BLaER1 (cell line): Measurements from ENCODE around the gene EMILIN2.
"Not testable (repeated sequence)": the region's sequence is repeated elsewhere in the genome, so short reads cannot be mapped to it uniquely, and the experiment has no call there.

Source experiments
- H3K27ac ChIP-seq: shearing (Covaris generic); formaldehyde crosslinking; 2 replicates; pipeline ENCODE4 v1.8.1; 2022
- H3K27me3 ChIP-seq: shearing (Covaris generic); formaldehyde crosslinking; 2 replicates; pipeline ENCODE4 v1.8.1; 2022
- H3K36me3 ChIP-seq: shearing (Covaris generic); formaldehyde crosslinking; 2 replicates; pipeline ENCODE4 v1.8.1; 2022
- H3K4me1 ChIP-seq: shearing (Covaris generic); formaldehyde crosslinking; 2 replicates; pipeline ENCODE4 v1.8.1; 2022
- H3K4me2 ChIP-seq: shearing (Covaris generic); formaldehyde crosslinking; 2 replicates; pipeline ENCODE4 v1.8.1; 2022
- H3K4me3 ChIP-seq: shearing (Covaris generic); formaldehyde crosslinking; 2 replicates; pipeline ENCODE4 v1.8.1; 2022
- H3K9ac ChIP-seq: shearing (Covaris generic); formaldehyde crosslinking; 2 replicates; pipeline ENCODE4 v1.8.1; 2022
- H3K9me3 ChIP-seq: shearing (Covaris generic); formaldehyde crosslinking; 2 replicates; pipeline ENCODE4 v1.8.1; 2022
- H4K20me1 ChIP-seq: shearing (Covaris generic); formaldehyde crosslinking; 2 replicates; pipeline ENCODE4 v1.8.1; 2022
- Cebpa-rat ChIP-seq: shearing (Covaris generic); IDR thresholded peaks from 2 replicates; pipeline ENCODE4 v1.8.1; 2022

The EMILIN2 gene

DNA sequence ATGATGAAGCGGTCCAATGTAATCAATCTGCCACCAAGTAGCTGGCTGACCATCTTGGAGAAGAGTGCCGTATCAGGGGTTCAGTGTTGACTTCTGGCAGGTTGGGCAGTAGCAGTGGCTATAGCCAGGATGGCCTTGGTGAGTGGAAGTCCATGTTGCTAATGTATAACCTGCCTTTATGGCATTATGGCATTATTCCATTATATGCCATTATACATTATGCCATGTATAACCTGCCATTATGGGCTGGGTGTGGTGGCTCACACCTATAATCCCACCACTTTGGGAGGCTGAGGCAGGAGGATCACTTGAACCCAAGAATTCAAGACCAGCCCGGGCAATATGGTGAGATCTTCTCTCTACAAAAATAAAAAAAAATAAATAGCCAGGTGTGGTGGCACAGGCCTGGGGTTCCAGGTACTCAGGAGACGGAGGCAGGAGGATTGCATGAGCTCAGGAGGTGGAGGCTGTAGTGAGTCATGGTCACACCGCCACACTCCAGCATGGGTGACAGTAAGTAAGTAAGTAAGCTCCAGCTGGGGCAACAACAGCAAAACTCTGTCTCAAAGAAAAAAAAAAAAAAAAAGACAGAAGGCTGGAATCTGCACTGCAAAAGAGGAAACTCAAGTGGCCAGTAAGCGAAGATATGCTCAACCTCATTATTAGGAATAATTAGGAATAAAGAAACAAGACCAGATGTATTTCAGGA lies 24.4 kb upstream of the EMILIN2 start:
- TF ChIP-seq Cebpa-rat = no peak
- Histone ChIP-seq H3K27me3 (no peaks in the 10 kb centered on the region), H3K9me3 (peaks cover 3% of the 10 kb centered on the region), H4K20me1 (no peaks in the 10 kb centered on the region), H3K4me1 (no peaks in the 10 kb centered on the region), H3K27ac (no peak overlapping the region), H3K9ac (no peak overlapping the region), H3K4me2 (no peak overlapping the region), H3K4me3 (no peak overlapping the region), H3K36me3 (no peaks in the 10 kb centered on the region)

DNA sequence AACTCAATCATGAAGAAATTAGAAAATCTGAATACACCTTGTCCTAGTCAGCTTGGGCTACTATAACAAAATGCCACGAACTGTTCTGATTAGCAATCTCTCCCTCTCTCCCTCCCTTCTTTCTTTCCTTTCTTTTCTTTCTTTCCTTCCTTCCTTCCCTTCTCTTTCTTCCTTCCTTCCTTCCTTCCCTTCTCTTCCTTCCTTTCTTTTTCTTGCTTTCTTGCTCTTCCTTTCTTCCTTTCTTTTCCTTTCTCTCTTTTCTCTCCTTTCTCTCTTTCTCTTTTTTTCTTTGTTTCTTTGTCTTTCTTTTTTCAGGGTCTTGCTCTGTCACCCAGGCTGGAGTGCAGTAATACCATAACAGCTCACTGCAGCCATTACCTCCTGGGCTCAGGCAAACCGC lies 23.6 kb upstream of the EMILIN2 start:
- no peak for TF ChIP-seq Cebpa-rat
- Histone ChIP-seq H3K4me2 (no peak overlapping the region), H3K27ac (no peak overlapping the region), H3K4me3 (no peak overlapping the region), H3K27me3 (no peaks in the 10 kb centered on the region), H3K4me1 (no peaks in the 10 kb centered on the region), H4K20me1 (no peaks in the 10 kb centered on the region), H3K9me3 (no peaks in the 10 kb centered on the region; the same call in 1 of the 2 replicates), H3K9ac (no peak overlapping the region), H3K36me3 (no peaks in the 10 kb centered on the region)

GRCh38 chr18:2823966-2824365 lies 22.8 kb upstream of the EMILIN2 start:
- no peak for TF ChIP-seq Cebpa-rat
- Histone ChIP-seq H3K9ac (no peak overlapping the region), H3K27ac (no peak overlapping the region), H3K4me2 (no peak overlapping the region), H3K4me1 (no peaks in the 10 kb centered on the region), H3K27me3 (no peaks in the 10 kb centered on the region), H3K9me3 (no peaks in the 10 kb centered on the region; the same call in 1 of the 2 replicates), H4K20me1 (no peaks in the 10 kb centered on the region), H3K4me3 (no peak overlapping the region), H3K36me3 (no peaks in the 10 kb centered on the region)

DNA sequence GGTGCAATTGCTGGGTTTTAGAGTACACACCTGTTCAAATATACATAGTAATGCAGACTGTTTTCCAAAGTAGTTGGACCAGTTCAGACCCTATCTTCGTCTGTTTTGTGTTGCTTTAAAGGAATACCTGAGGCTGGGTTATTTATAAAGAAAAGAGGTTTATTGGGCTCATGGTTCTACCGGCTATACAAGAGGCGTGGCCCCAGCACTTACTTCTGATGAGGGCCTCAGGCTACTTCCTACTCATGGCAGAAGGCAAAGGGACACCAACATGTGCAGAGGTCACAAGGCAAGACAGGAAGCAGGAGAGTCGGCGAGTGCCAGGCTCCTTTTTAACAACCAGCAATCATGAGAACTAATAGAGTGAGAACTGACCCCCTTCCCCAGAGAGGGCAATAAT lies 21.9 kb upstream of the EMILIN2 start:
- Histone ChIP-seq H3K4me3 (no peak overlapping the region), H3K9me3 (no peaks in the 10 kb centered on the region; the same call in 1 of the 2 replicates), H3K27me3 (no peaks in the 10 kb centered on the region)

DNA sequence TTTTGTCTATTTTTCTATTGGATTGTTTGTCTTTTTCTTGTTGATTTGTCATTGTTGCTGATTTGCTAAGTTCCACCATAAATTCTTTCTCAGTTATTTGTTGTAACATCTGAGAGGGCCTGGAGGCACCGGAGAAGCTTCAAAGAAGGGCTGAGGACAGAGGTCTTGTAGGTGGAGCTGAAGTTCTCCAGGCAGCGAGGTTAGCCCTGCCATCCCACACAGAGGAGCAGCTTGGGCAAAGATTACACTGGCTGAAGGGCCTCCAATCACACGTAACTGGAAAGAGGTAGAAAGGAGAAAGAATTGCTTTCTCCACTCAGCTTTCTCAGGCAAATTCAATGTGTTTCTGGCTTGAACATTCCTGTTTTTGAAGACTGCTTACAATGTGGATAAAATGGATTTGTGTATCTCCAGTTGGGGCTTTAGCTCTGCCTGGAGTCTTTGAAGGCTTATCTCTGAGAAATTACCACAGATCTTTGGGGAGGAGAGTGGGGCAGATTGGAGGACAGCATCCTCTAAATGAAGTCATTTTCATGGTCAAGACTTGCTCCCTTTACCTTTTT lies 21.1 kb upstream of the EMILIN2 start:
- H3K4me3 ChIP-seq = no peak overlapping the region
- no peak overlapping the region for H3K9ac ChIP-seq
- no peaks in the 10 kb centered on the region for H3K4me1 ChIP-seq
- H3K4me2 ChIP-seq = no peak overlapping the region
- H4K20me1 ChIP-seq = no peaks in the 10 kb centered on the region
- H3K27me3 ChIP-seq = no peaks in the 10 kb centered on the region
- H3K27ac ChIP-seq = no peak overlapping the region
- no peak for TF ChIP-seq Cebpa-rat
- H3K36me3 ChIP-seq = no peaks in the 10 kb centered on the region
- no peaks in the 10 kb centered on the region; the same call in 1 of the 2 replicates for H3K9me3 ChIP-seq

More for the DNA sequence above, 21.9 kb upstream of the EMILIN2 start:
- no peak overlapping the region for H3K27ac ChIP-seq
- H3K36me3 ChIP-seq = no peaks in the 10 kb centered on the region
- no peaks in the 10 kb centered on the region for H3K4me1 ChIP-seq
- no peaks in the 10 kb centered on the region for H4K20me1 ChIP-seq
- no peak for TF ChIP-seq Cebpa-rat
- no peak overlapping the region for H3K9ac ChIP-seq
- H3K4me2 ChIP-seq = no peak overlapping the region

GRCh38 chr18:2826581-2826980 lies 20.2 kb upstream of the EMILIN2 start:
- Histone ChIP-seq H3K27ac (no peak overlapping the region), H3K27me3 (no peaks in the 10 kb centered on the region), H3K4me2 (no peak overlapping the region), H3K4me1 (no peaks in the 10 kb centered on the region), H3K4me3 (no peak overlapping the region), H3K9me3 (no peaks in the 10 kb centered on the region; the same call in 1 of the 2 replicates), H4K20me1 (no peaks in the 10 kb centered on the region), H3K36me3 (no peaks in the 10 kb centered on the region), H3K9ac (no peak overlapping the region)
- no peak for TF ChIP-seq Cebpa-rat

DNA sequence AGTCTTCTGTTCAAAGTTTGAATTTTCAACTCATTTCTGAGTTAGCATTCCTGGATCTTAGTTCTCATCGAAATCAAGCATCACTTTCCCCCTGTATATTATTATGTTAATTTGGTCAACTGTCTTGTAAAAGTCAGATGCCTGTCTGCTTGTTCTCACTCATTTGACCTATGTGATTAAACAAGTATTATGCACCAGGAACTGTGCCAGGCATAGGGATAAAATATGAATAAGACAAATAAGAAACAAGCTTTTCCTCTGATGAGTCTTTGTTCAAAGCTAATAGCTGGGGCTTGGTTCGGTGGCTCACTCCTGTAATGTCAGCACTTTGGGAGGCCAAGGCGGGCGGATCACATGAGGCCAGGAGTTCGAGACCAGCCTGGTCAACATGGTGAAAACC lies 19.7 kb upstream of the EMILIN2 start:
- H3K4me1 ChIP-seq = no peaks in the 10 kb centered on the region
- no peak overlapping the region for H3K4me2 ChIP-seq
- no peak overlapping the region for H3K4me3 ChIP-seq
- H3K9ac ChIP-seq = no peak overlapping the region
- H3K27me3 ChIP-seq = no peaks in the 10 kb centered on the region
- no peak for TF ChIP-seq Cebpa-rat
- no peaks in the 10 kb centered on the region for H4K20me1 ChIP-seq
- H3K27ac ChIP-seq = no peak overlapping the region
- no peaks in the 10 kb centered on the region; the same call in 1 of the 2 replicates for H3K9me3 ChIP-seq
- no peaks in the 10 kb centered on the region for H3K36me3 ChIP-seq

GRCh38 chr18:2836118-2836517 lies 10.7 kb upstream of the EMILIN2 start:
- not testable (repeated sequence) for H3K9ac ChIP-seq, H3K36me3 ChIP-seq, H3K4me3 ChIP-seq, H3K4me1 ChIP-seq, H3K27ac ChIP-seq, H3K4me2 ChIP-seq, H4K20me1 ChIP-seq, H3K27me3 ChIP-seq
- H3K9me3 ChIP-seq = peaks cover 19% of the 10 kb centered on the region

- not testable (repeated sequence) for H3K27me3 ChIP-seq, H3K4me2 ChIP-seq, H3K4me3 ChIP-seq, H3K27ac ChIP-seq, H3K4me1 ChIP-seq, H3K9ac ChIP-seq, H3K36me3 ChIP-seq, H4K20me1 ChIP-seq
- peaks cover 19% of the 10 kb centered on the region for H3K9me3 ChIP-seq
Observed at GRCh38 chr18:2837290-2837689, 9.5 kb upstream of the EMILIN2 start.

GRCh38 chr18:2839202-2839601 lies 7.6 kb upstream of the EMILIN2 start:
- Histone ChIP-seq H3K4me1 (peaks cover 12% of the 10 kb centered on the region; the same call in 1 of the 2 replicates), H3K9me3 (peaks cover 19% of the 10 kb centered on the region), H3K4me3 (no peak overlapping the region), H3K9ac (no peak overlapping the region), H4K20me1 (no peaks in the 10 kb centered on the region), H3K27me3 (peaks cover 2% of the 10 kb centered on the region), H3K4me2 (no peak overlapping the region), H3K27ac (no peak overlapping the region), H3K36me3 (no peaks in the 10 kb centered on the region)
- no peak for TF ChIP-seq Cebpa-rat
